Activated CD8-positive, alpha-beta memory T cell treated with anti-CD3 and anti-CD28 coated beads for 24 hours (primary cell): ENCODE measurements around the gene FABP1.

Experiments
- DNase-seq: peaks from one replicate; pipeline ENCODE4 v3.0.0-alpha.2; 2020

The FABP1 gene

DNA sequence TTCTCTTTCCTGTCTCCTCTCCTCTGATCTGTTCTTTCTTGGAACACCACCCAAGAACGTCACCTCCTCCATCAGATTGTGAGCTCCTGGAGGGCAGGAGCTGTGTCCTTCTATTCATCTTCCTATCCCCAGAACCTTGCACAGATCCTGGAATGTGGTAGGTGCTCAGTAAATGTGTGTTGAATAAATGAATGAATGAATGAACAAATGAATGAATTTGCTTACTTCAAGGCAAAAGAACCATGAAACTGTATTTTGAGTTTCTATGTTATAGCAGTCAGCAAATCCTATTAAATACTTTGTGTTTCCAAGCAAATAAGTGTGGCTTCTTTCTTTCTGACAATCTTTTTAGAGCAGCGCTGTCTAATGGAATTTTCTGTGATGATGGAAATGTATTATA lies 14.8 kb downstream of the FABP1 start:
- no peak for DNase-seq

DNA sequence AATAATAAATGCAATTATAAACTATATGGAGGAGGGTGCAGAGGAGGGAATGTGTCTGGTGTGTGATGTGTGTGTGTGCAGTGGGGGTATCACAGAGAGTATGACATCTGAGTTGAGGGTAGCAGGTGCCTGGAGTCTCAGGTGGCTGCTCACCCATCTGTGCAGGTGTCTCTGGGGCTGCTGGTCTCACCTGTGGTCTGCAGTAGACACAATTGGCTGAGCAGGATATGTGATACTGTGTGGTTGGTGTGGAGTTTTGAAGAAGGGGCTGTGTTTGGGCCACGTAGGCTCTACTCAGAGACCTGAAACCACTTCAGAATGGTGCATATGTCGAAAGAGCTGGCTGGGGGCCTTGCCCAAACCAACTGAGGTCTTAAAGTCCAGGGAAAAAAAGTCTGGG lies 17.0 kb downstream of the FABP1 start:
- no peak for DNase-seq

DNA sequence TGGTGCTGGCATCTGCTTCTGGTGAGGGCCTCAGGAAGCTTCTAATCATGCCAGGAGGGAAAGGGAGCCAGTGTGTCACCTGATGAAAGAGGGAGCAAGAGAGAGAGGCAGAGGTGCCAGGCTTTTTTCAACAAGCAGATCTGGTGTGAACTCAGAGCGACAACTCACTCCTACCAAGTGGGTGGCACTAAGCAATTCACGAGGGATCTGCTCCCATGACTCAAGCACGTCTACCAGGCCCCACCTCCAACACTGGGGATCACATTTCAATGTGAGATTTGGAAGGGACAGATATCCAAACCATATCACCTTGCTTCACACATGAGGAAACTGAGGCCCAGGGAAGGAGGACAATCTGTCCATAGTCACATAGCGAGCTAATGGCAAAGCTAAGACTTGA lies 19.1 kb downstream of the FABP1 start:
- DNase-seq: no peak

DNA sequence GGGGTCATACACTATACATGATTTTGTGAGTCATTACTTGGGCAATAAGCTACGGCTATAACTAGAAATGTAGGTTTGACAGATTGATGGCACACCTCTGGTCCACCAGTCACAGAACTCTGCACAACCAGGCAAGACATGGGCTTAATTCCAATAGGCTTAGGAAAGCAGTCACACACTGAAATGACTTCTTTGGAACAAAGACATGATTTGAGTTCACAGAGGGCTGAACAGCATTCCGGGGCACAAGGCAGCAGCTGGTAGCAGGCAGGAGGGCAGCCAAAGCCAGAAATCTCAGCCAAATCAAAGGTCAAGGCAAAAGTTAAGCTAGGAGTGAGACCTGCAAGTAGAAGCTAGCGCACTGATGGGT lies 27.4 kb downstream of the FABP1 start:
- no peak for DNase-seq

DNA sequence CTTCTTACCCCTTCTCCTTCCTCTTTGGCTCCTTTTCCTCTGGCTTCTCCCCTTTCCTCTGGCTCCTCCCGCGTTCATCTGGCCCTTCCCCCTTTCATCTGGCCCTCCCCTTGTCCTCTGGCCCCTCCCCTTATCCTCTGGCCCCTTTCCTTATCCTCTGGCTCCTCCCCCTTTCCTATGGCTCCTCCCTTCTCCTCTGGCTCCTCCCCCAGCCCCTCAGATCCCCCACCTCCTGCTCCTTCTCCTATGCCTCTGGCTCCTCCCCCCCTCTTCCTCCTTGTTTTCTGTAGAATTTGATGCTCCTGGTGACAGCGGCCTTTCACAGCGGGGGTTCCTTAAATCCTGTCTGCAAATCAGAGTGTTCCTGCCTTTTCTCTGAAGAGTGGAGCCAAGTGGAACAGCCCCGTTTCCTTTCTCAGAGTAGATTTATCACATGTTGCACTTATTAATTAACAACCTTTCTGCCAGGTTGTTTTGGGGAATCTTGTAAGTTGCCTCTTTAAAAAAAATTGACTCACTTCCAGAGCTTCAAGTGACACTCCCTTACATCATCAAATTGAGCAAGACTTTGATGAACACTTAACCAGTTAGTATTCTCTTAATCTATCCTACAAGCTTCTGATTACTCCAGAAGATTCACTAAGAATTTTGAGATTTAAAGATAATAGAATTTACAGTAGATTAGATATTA lies 27.9 kb downstream of the FABP1 start:
- no peak for DNase-seq

DNA sequence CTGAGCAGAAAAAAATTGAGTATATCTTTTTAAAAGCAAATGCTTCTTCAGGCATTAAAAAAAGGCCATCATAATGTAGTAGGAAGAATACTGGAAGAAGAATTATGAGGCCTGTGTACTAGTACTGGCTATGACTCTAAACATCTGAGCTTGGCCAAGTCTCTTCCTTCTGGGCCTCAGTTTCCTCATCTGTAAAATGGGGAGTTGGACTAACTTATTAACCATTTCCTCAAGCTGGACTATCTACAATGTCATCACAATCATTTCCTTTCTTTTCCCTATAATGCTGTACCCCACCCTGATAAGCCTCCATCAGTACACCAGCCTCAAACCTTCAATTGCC lies 29.3 kb downstream of the FABP1 start:
- no peak for DNase-seq

DNA sequence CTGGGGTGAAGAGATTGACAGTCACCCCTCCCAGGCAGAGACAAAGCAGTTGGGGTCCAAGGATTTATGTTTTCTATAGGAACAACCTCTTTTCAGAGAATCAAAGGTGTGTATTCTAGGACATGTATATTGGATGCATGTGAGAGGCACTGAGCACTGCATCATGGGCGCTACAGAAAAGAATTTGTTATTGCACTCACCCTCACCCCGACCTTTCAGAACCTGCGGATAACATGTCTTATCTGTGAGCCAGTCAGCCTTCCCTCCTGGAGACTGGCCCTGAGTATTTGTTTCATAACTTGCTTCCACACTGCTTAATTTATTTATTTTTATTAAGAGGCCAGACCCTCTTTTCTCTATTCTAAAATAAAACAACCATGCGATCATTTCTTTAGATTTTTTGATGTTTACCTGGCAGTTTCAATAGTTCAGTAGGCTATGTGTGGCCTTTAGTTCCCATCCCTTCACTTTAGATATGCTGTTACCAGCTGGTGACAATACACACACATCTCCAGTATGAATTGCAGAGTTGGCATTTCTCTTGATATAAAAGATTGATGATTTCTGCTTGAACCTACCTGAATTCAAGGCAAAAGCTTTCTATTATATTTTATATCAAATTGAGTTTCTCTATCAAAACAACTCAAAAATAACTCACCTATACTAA lies 29.8 kb downstream of the FABP1 start:
- DNase-seq: no peak

DNA sequence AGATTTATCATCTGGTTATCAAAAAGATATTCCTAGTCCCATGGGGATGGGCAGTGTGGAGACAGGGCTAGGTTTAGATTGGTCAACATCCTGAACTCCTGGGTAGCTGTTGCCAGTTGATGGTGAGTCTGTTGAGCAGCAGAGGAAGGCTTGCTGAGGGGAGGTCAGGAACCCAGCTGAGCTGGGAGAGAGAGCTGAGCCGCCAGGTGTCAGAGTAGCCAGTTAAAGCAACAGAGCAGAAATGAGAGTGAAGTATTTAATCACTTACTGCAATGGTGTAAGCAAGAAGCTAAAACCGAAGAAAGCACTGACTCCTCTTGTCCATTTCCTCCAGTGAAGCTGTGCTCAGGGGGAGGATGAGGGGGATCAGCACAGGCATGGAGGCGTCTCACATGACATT lies 30.7 kb downstream of the FABP1 start:
- no peak for DNase-seq

DNA sequence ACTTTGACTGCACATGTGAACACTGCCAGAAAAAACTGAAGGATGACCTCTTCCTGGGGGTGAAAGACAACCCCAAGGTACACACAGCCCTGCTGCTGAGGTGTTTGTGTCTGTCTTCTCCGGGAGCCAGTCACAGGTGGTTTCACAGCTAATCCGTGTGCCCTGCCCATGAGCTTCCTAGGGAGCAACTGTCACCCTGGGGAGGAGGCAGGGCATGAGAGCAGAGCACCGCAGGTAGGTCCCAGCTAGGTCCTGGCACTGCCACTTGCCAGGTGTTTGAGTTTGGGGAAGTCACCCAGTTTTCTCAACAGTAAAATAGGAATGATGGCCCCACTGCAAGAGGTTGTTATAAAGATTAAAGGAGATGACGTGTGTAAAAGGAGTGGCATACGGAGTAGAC lies 31.2 kb downstream of the FABP1 start:
- no peak for DNase-seq

DNA sequence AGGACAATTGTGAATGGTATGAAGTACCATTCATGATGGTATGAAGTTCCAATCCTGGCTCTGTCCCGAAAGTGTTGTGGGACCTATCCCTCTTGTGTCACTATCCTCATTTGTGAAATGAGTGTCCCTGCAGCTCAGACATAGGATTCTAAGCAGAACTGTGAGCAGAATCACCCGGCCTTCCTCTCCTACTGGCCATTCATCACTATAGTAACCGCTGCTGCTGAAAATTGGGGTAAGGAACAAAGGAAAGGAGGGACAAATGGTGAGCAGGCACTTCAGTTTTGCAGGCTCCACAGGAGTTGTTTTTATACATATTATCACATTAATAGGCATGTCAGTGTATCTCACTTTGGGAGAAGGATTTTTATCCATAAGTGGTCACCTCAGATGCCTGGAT lies 32.8 kb downstream of the FABP1 start:
- no peak for DNase-seq

DNA sequence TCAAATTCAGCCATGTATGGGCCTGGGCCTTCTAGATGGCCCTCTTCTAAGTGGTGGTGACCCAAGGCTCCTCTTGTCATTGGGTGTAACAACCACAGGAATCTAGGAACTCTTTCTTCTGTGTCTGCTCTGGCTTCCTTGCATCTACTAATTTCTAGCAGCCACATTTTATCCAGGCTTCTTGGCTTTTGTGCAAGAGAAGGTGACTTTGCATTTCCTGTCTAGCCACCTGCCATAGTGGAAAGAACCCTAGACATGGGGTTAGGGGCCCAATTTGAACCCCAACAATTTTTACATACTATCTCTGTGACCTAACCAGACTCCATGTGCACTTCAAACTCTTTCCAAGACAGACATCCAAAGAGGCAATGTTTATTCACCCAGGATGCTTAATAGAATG lies 35.1 kb downstream of the FABP1 start:
- no peak for DNase-seq

DNA sequence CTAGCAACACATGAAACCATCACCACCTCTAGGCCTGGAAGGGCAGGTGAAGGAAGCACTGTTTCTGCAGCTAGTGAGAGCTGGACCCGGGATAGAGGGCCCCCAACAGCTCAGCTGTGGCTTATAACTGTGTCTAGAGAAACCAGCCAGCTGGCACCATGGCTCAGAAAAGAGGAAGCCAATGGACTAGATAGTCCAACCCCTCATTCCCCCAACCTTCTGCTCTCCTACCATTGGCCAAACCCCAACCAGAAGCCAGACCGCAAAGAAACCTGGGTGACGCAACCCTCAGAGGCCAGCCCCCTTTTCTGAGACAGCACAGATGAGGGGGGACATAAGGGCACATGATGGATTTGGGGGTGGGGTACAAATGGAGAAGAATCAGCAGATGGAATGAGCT lies 35.9 kb downstream of the FABP1 start:
- DNase-seq: no peak

DNA sequence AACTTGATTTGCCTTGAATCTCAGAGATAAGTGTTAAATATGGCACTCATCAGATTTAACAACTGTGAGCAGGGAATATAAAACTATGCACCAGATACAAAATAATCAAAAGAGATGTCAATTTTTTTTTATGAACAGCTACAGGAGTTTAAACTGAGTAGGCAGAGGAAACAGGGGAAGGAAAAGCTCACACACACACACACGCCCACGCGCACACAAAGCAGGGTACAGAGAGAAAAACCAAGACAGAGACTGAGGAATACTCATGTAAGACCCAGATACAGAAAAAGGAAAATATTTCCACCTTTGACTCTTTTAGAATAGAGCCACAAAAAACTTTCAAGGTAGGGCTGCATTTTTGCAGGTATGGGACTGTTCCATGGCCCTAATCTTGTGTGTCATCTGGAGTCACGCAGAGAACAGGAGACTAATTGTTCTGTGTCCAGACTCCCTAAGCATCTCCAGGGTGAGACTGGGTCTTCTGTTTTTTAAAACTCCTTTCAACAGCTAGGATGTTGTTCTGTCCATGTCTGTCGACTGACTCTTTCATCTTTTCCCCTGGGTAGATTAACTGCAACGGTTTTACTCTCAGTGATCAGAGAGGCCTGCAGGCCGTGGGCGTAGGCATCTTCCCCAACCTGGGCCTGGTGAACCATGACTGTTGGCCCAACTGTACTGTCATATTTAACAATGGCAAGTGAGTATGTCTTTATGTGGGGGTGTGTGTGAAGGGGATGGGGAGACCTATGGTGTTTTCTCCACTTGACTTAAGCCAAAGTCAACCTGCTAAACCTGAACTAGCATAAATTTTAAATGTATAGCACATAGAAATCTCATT lies 37.2 kb downstream of the FABP1 start:
- DNase-seq: no peak

DNA sequence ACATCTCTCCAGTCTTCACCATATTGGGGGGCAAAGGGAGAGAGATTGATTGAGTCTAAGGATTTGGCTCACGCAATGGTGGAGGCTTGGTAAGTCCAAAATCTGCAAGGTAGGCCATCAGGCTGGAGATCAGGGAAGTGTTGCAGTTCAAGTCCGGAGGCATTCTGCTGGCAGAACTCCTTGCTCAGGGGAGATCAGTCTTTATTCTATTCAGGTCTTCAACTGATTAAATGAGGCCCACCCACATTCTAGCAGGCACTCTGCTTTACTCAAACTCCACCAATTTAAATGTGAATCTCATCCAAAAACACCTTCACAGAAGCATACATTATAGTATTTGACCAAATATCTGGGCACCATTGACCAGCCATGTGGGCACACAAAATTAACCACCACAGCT lies 38.9 kb downstream of the FABP1 start:
- no peak for DNase-seq

DNA sequence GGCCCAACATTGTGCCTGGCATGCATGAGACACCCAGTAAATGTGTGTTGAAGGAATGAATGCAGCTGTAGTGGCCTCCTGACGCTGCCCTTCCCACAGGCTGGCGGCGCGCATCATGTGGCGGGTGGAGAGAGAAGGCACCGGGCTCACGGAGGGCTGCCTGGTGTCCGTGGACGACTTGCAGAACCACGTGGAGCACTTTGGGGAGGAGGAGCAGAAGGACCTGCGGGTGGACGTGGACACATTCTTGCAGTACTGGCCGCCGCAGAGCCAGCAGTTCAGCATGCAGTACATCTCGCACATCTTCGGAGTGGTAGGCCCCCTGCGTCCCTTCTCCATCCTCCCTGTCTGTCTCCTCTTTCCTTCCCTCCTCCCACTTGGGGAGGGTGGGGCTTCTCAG lies 40.1 kb downstream of the FABP1 start:
- DNase-seq: no peak

DNA sequence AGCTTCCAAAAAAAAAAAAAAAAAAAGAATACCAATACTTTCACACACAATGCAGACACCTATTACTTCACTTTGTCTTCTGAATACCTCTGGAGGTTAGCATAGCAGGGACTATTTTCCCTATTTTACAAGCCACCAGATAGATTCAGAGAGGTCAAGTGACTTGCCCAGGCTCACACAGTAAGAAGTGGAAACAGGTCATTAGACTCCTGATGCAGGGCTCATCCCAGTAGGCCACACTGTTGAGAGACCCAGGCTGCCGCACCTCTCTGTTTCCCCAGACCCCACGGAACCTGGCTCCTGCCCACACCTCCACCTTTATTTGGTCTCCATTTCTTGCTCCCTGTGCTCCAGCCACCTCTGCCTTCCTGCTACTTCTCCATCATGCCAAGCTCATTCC lies 40.8 kb downstream of the FABP1 start:
- DNase-seq: no peak

DNA sequence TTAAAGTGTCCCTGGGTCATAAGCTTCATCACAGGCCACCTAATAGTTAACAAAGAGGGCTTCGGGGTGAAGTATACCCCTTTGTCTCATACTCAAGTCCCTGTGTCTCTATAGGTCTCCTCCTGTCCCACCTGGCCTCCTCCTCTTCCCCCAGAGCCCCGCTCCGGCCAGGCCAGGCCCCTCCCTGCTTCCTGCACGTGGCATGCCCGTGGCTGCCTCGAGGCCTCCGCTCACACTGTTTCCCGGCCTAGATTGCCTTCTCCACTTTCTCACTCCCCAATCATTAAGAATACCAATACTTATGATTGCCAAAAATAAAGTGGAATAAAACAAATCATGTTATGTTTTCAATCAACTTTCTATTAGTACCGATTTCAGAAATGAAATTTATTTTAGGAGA lies 41.5 kb downstream of the FABP1 start:
- DNase-seq: no peak

DNA sequence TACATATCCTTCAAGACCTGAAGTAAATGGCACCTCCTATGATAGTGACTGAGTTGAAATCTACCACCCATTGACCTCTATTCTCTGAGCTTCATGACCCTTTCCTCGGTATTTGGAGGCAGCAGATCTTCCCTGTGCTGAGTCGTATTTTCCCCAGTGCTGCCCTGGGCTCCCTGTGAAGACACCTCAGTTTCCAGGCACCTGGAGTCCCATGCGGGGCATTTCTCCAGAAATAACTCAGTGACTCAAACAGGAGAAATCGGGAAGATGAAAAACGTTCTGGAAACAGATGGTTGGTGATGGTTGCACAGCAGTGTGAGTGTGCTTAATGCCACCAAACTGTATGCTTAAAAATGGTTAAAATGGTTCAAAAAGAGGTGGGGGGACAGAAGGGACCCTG lies 42.3 kb downstream of the FABP1 start:
- DNase-seq: no peak

DNA sequence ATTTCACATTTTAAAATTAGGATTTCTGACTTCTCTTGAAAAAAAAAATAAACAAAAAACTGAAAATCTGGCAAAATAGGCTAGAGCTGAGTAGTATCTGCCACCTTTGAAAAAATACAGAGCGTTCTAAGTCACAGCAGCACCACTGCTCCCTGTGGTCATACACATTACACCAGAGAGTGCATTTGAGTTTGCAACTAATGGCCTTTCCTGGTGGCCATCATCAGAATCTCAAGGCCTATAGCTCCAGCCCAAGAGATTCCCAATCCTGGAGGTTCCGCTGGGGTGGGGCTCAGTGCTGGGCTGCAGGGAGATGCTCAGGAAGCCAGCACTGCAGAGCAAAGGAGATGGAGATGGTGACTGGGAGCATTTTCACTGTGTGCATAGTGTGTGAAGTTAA lies 42.8 kb downstream of the FABP1 start:
- no peak for DNase-seq

DNA sequence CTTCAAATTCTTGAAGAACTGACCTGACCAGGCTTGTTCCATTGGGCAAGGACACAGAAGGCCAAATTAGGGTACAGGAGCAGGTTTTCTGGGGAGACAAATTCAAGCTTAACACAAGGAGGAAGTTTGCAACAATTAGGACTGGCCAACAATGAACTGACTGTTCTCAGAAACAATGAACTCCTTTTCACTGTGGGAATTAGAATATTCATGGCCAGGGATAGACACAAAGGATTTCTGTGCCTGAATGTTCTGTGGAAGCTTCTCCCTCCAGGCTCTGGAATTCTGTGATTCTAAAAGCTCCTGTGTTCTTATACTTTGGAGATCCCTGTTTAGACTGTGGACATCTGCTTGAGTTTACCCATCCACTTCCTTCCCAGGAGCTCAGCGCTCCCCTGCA lies 45.1 kb downstream of the FABP1 start:
- DNase-seq: no peak

DNA sequence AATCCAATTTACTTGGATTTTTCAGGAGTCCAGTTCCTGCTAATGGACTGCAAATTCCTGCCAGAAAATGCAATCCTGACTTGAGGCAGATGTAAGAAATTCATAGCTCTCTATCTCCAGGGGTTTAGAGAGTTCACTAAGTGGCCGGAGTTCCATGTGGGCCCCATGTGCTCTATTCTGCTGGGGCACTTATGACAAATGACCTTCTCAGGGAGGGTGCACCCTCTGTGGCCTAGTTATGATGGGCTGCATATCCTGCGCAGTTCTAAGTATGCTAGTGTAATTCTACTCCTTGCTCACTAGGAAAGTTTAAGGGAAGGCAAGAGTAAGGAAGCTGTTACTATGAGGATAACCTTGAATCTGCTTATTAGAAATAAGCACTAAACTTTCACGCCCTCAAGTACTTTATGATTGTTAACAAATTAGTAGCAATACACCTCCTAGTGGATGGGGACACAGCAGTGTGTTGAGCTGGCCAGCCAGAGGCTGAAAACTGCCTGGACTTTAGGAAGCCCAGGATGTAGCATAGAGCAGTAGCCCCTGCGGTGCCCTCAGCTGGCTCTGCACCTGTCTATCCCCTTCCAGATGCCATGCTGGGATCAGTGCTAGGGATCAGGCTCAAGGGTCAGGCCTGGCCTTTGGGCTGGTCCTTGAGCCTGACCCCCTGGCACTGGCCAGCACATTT lies 45.8 kb downstream of the FABP1 start:
- DNase-seq: no peak

DNA sequence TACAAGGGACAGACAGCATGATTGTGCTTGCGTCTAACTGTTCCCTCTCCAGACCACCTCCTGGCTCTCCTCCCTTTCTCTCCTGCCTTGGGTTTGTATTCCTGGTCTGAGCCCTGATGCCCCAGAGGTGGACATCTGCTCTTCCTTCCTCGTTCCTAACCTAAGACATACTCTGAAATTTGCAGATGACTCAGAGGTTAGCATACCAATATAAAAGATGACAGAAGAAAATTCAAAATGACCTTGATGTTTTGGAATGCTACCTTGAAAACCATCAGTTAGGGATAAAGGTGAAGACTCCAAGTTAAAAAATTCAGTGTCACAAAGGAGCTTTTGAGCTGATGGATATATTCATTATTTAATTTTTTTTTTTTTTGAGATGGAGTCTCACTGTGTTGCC lies 47.3 kb downstream of the FABP1 start:
- DNase-seq: no peak

DNA sequence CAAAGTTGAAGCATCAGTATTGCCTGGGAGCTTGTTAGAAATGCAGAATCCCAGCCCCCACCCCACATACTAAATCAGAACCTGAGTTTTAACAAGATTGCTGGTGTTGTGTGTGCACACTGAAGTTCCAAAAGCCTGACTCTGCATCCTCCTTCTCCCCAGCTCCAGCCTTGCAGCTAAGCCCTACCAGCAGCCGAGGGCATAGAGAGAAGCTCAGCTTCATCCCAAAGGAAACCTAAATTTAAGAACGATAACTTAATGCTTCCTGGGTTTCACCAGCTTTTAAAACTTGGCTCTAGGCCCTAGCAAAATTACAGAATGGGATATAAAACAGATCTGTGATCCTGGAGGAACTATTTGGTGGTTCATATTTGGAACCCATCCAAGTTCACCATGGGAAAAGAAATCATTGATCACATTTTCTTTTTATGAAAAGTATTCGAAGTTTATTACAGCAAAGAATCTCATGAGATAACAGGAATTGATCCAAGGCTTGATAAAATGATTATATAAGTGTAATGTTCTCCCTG lies 49.2 kb downstream of the FABP1 start:
- DNase-seq: no peak

DNA sequence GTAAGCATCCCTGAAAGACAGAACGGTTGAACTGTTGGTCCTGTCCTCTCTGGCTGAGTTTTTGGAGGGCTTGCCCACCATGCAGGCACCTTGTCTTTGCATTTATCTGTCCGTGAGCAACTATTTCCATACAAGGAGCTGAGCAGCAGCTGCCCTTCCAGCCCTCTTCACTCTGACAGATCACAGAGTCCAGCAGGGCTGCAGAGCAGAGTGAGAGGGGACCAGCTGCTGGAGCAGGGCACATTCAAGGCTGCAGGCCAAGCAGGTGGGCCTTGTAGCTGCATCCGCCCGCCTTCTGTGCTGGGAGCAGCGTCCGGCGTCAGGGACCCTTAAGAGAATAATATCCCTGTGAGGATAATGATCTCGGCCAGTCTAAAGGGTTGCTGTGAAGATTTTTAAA lies 50.8 kb downstream of the FABP1 start:
- DNase-seq: no peak
